Cardiac fibroblast (primary cell): ENCODE measurements around the gene TMEM52.

ENCODE experiments used
- DNase-seq, 2 donors: peaks; one replicate each; pipeline versions ENCODE4 v3.0.0 to v3.0.0-alpha.2; 2010; ENCODE audit warnings: low read depth in 2 of 2
- H3K4me3 ChIP-seq, 2 donors: replicated peaks in 1 of 2; 1 replicate in 1 of 2; 2 replicates in 1 of 2; pipeline ENCODE4 v1.5.1; 2011; ENCODE audit warnings: low read depth in 2 of 2, low read length in 2 of 2, mild to moderate bottlenecking in 2 of 2, moderate library complexity in 1 of 2
- CTCF ChIP-seq: IDR thresholded peaks from one replicate; pipeline ENCODE4 v1.5.1; 2011; ENCODE audit warnings: low read depth, mild to moderate bottlenecking, low read length, inconsistent platforms

Gene TMEM52

GRCh38 chr1:1914101-1914970, 4.7 kb downstream of the TMEM52 start:
- no peak for DNase-seq
- H3K4me3 ChIP-seq: no peak overlapping the region
- TF ChIP-seq CTCF: no peak

GRCh38 chr1:1911350-1912041, 7.6 kb downstream of the TMEM52 start:
- no peak overlapping the region for H3K4me3 ChIP-seq
- no peak for DNase-seq
- TF ChIP-seq CTCF: no peak

- DNase-seq: no peak
- TF ChIP-seq CTCF: no peak
- H3K4me3 ChIP-seq: no peak overlapping the region
Observed at GRCh38 chr1:1910651-1911331, 8.3 kb downstream of the TMEM52 start.

GRCh38 chr1:1910033-1910465, 9.0 kb downstream of the TMEM52 start:
- peak overlapping the region; percentile 47 to 53 for H3K4me3 ChIP-seq
- no peak for TF ChIP-seq CTCF
- DNase-seq: no peak

GRCh38 chr1:1908506-1908791, 10.6 kb downstream of the TMEM52 start:
- no peak for DNase-seq
- peak overlapping the region; percentile 59 to 70 for H3K4me3 ChIP-seq
- no peak for TF ChIP-seq CTCF

- TF ChIP-seq CTCF: no peak
- DNase-seq: peak in 1 of 2 donors; percentile 55
Observed at GRCh38 chr1:1907098-1907736, 11.9 kb downstream of the TMEM52 start.

More at GRCh38 chr1:1907098-1907736, 11.9 kb downstream of the TMEM52 start:
- no peak overlapping the region for H3K4me3 ChIP-seq
